ENCODE measurements around the gene GTPBP6. TPM values are rescaled to one million over a fixed set of nuclear protein-coding genes. Genes with fewer than 3 reads are reported as not detected.

The GTPBP6 gene, protein sequence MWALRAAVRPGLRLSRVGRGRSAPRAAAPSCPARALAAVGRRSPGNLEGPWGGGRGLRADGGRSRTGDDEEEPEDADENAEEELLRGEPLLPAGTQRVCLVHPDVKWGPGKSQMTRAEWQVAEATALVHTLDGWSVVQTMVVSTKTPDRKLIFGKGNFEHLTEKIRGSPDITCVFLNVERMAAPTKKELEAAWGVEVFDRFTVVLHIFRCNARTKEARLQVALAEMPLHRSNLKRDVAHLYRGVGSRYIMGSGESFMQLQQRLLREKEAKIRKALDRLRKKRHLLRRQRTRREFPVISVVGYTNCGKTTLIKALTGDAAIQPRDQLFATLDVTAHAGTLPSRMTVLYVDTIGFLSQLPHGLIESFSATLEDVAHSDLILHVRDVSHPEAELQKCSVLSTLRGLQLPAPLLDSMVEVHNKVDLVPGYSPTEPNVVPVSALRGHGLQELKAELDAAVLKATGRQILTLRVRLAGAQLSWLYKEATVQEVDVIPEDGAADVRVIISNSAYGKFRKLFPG
- polyA plus RNA-seq (2013, experiment 1 of 2; ENCODE audit: insufficient read length): 45.3 TPM
- 49.8 TPM for polyA plus RNA-seq (2013, experiment 2 of 2; ENCODE audit: insufficient read length)

DNA sequence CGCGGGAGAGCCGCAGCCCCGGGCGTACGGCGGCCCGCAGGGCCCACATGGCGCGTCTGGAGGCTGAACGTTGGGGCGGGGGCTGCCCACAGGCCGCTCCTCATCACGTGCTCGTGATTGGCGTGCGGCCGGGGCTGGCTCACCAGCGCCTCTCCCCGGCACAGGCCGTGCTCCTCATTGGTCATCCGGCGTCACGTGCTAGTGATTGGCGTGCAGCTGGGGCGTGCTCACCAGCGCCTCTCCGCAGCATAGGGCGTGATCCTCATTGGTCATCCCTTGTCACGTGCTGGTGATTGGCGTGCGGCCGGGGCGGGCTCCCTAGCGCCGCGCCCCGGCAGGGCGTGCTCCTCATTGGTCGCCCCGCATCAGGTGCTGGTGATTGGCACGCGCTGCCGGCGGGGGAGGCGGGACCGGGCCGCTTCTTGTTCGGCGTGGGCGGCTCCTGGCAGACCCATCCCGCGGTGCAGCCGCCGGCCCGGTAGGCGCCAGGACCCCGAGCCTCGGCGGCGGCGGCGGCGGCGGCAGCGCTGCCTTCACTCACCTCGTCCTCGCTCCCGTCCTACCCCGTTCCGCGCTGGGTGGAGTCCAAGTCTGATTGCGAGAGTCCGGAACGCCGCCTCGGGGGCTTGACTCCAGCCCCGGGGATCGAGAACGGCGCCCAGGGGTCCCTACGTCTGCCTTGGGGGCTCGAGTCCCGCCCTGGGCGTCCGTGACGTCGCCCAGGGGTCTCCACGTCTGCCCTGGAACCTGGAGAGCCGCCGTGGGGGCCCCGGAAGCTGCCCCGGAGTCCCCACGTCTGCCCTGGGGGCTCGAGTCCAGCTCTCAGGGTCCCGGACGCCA lies at the start of gene GTPBP6:
Gene GTPBP6, minus strand, starts transcription at position 58 of the 840 bp plus-strand sequence. Its CDS starts 9 bp downstream, at position 49.
- DNase-seq: peak; percentile 100

- no peak for DNase-seq
Observed at GRCh38 chrX:367866-368265, 49.3 kb upstream of the GTPBP6 start.

GRCh38 chrX:367349-367748 lies 48.8 kb upstream of the GTPBP6 start:
- no peak for DNase-seq

DNA sequence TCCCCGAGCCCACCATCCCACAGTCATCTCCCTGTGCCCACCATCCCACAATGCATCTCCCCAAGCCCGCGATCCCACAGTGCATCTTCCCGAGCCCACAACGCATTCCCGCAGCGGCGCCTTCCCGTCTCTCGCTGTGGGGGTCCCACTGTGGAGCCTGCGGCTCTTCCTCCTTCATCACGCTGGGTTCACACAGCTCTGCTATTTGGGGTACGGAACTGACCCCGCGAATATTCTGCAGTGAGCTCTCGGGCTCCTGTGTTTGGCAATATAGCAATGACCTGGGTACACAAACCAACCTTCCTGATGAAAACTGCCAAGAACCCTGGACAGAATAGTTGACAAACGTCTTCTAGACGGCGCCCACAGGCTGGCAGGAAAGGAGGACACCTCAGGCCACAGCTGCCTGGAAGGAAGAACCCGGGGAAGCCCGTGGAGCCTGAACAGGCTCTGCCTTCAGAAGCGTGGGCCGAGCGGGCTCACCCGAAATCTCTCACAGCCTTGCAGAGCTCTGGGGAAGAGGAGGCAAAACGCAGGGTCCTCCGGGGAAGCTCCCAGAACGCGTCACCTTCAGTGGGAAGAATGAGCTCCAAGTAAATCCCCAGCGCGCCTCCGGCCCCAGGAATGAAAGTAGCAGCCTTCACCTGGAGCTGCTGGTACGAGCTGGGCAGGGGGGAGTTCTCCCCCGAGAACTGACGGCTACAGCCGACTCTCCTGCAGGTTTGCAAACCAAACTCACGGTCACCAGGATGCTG lies 45.2 kb upstream of the GTPBP6 start:
- no peak for DNase-seq

- peak; percentile 7 for DNase-seq
Observed at GRCh38 chrX:362937-363620, 44.5 kb upstream of the GTPBP6 start.

DNA sequence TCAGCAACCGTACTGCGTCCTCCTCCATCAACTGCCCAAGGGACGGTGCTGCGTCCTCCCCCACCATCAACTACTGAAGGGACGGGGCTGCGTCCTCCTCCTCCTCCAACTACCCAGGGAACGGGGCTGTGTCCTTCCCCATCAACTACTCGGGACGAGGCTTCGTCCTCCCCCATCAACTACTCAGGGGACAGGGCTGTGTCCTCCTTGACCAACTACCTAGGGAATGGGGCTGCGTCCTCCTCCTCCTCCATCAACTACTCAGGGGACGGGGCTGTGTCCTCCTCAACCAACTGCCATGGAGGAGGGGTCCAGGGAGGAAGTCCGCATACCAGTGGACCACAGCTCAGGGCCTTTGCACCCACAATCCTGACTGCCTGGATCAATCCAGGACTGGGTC lies 43.8 kb upstream of the GTPBP6 start:
- DNase-seq: no peak

GRCh38 chrX:361231-362145 lies 42.9 kb upstream of the GTPBP6 start:
- DNase-seq: no peak

- no peak for DNase-seq
Observed at GRCh38 chrX:360496-361150, 42.0 kb upstream of the GTPBP6 start.

- no peak for DNase-seq
Observed at GRCh38 chrX:358651-359143, 40.1 kb upstream of the GTPBP6 start.

- peak; percentile 80 for DNase-seq
Observed at GRCh38 chrX:357693-358471, 39.3 kb upstream of the GTPBP6 start.

GRCh38 chrX:357035-357692 lies 38.6 kb upstream of the GTPBP6 start:
- DNase-seq: no peak

DNA sequence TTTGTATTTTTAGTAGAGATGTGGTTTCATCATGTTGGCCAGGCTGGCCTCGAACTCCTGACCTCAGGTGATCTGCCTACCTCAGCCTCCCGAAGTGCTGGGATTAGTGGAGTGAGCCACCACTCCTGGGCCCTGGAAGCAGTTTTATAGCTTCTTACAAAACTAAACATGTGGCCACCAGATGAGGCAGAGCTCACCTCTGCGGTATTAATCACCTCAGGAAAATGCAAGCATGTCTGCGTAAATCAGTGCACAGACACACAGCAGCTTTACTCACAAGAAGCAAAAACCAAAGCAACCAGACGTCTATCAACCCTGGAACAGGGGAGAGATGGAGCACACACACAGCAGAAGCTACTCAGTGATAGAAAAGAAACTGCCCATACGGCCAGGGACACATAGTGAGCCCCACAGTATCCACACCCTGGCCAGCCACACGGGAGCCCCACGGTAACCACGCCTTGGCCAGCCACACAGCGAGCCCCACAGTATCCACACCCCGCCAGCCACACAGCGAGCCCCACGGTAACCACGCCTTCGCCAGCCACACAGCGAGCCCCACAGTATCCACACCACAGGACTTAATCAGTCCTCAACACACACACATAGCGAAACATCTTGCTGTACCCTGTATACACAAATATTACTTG lies 37.9 kb upstream of the GTPBP6 start:
- DNase-seq: peak; percentile 98

DNA sequence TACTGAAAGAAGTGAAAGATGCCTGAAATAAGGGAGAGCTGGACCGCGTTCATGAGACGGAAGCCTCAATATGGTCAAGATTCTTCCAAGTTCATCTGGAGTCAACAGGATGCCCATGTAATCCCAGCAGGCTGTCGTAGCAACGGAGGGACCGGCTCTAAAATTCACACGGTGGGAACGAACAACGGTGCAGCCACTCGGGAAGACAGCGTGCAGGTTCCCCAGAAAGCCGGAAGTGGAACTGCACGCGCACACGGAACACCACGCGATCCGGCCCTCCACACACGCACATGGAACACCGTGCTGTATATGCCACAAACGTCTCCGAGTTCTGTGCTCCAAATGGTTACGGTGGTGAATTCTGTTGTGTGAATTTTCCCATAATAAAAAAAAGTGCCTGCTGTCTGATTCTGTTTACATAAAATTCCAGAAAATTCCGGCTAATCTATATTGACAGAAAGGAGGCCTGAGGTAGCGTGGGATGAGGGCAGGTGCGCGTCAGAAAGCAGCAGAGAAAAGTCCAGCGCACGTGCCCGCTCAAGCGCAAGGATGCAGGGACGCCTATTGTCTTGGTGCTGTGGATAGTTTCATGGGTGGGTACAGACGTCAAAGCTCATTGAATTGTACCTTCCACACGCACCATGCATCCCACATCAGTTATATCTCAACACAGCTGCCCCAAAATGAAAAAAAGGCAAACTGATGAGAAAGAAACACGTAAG lies 36.9 kb upstream of the GTPBP6 start:
- no peak for DNase-seq

- DNase-seq: no peak
Observed at GRCh38 chrX:353566-354535, 35.3 kb upstream of the GTPBP6 start.

- no peak for DNase-seq
Observed at GRCh38 chrX:352582-353314, 34.2 kb upstream of the GTPBP6 start.
